Astrocyte (in vitro differentiated cells and primary cell): Measurements from ENCODE around the gene TGFBI. TPM values are rescaled to one million over a fixed set of nuclear protein-coding genes. Genes with fewer than 3 reads are reported as not detected.

Source experiments
- DNase-seq: peaks from one replicate; pipeline ENCODE4 v3.0.0-alpha.2; 2010; ENCODE audit warnings: low read depth
- FAIRE-seq: peaks from 2 replicates; lab custom pipeline; 2011; peaks lifted over from hg19 to GRCh38; lab: Jason Lieb, UNC
- H2AFZ ChIP-seq: 2 replicates; pipeline ENCODE4 v1.6.0; 2012; ENCODE audit warnings: low read depth, low read length, inconsistent platforms
- H3K27ac ChIP-seq: 2 replicates; pipeline ENCODE4 v1.5.1; 2011; ENCODE audit warnings: low read depth, low read length, inconsistent platforms
- H3K27me3 ChIP-seq: 2 replicates; pipeline ENCODE4 v1.6.0; 2011; ENCODE audit warnings: low read length, inconsistent platforms; ENCODE audit not compliant: insufficient read depth
- H3K36me3 ChIP-seq: 2 replicates; pipeline ENCODE4 v1.5.1; 2011; ENCODE audit warnings: low read length, inconsistent platforms; ENCODE audit not compliant: insufficient read depth
- H3K4me1 ChIP-seq: 2 replicates; pipeline ENCODE4 v1.5.1; 2011; ENCODE audit warnings: low read length, inconsistent platforms; ENCODE audit not compliant: insufficient read depth
- H3K4me2 ChIP-seq: 2 replicates; pipeline ENCODE4 v1.6.0; 2012; ENCODE audit warnings: low read length, inconsistent platforms
- H3K4me3 ChIP-seq: 2 replicates; pipeline ENCODE4 v1.5.1; 2011; ENCODE audit warnings: low read depth, mild to moderate bottlenecking, low read length, inconsistent platforms; ENCODE audit not compliant: insufficient read depth
- H3K79me2 ChIP-seq: 2 replicates; pipeline ENCODE4 v1.6.0; 2012; ENCODE audit warnings: mild to moderate bottlenecking, low read length, inconsistent platforms; ENCODE audit not compliant: insufficient read depth
- H3K9ac ChIP-seq: 2 replicates; pipeline ENCODE4 v1.6.0; 2012; ENCODE audit warnings: mild to moderate bottlenecking, low read length, inconsistent platforms
- H3K9me3 ChIP-seq: 2 replicates; pipeline ENCODE4 v1.5.1; 2012; ENCODE audit warnings: low read depth, mild to moderate bottlenecking, low read length, inconsistent platforms; ENCODE audit not compliant: insufficient read depth
- H4K20me1 ChIP-seq: 2 replicates; pipeline ENCODE4 v1.6.0; 2012; ENCODE audit warnings: low read length, inconsistent platforms; ENCODE audit not compliant: insufficient read depth
- H3K27ac Mint-ChIP-seq: one replicate; pipeline ENCODE4 v1.8.0; 2021; ENCODE audit warnings: mild to moderate bottlenecking, mixed read lengths; ENCODE audit not compliant: unreplicated experiment
- H3K27me3 Mint-ChIP-seq: one replicate; pipeline ENCODE4 v1.8.0; 2021; ENCODE audit warnings: low read depth, mixed read lengths; ENCODE audit not compliant: unreplicated experiment
- H3K36me3 Mint-ChIP-seq: one replicate; pipeline ENCODE4 v1.8.0; 2021; ENCODE audit warnings: low read depth, mixed read lengths; ENCODE audit not compliant: unreplicated experiment
- H3K4me1 Mint-ChIP-seq: one replicate; pipeline ENCODE4 v1.8.0; 2021; ENCODE audit warnings: low read depth, mixed read lengths; ENCODE audit not compliant: unreplicated experiment
- H3K4me3 Mint-ChIP-seq: one replicate; pipeline ENCODE4 v1.8.0; 2021; ENCODE audit warnings: mild to moderate bottlenecking, moderate library complexity, mixed read lengths; ENCODE audit not compliant: unreplicated experiment
- H3K9me3 Mint-ChIP-seq: one replicate; pipeline ENCODE4 v1.8.0; 2021; ENCODE audit warnings: mild to moderate bottlenecking, mixed read lengths; ENCODE audit not compliant: unreplicated experiment
- CTCF ChIP-seq: IDR thresholded peaks from 2 replicates; pipeline ENCODE4 v1.5.1; 2011; ENCODE audit warnings: low read depth, mild to moderate bottlenecking, inconsistent platforms, low read length, moderate library complexity; ENCODE audit not compliant: insufficient read depth
- EZH2 ChIP-seq: IDR thresholded peaks from 2 replicates; pipeline ENCODE4 v1.6.1; 2012; ENCODE audit warnings: mild to moderate bottlenecking, low read length, inconsistent platforms; ENCODE audit not compliant: insufficient read depth
- total RNA-seq: library from RNA; stranded (reverse); gene quantifications from 2 replicates; pipeline ENCODE4 v1.2.1, GENCODE V29; 2021

TGFBI gene
- total RNA-seq, 1 donor from 2014 or later, result 1,145 TPM

GRCh38 chr5:136075466-136075891, 46.7 kb downstream of the TGFBI start:
- Histone ChIP-seq H2AFZ (no peak overlapping the region), H3K4me1 (peaks cover 6% of the 10 kb centered on the region), H4K20me1 (peaks cover 12% of the 10 kb centered on the region), H3K79me2 (no peaks in the 10 kb centered on the region), H3K4me3 (no peak overlapping the region), H3K27ac (no peak overlapping the region), H3K9me3 (no peaks in the 10 kb centered on the region), H3K27me3 (no peaks in the 10 kb centered on the region), H3K4me2 (no peak overlapping the region), H3K9ac (no peak overlapping the region), H3K36me3 (peaks cover 9% of the 10 kb centered on the region)
- Mint-ChIP-seq H3K27ac (no peak overlapping the region), H3K36me3 (no peaks in the 10 kb centered on the region), H3K4me1 (no peaks in the 10 kb centered on the region), H3K4me3 (no peak overlapping the region), H3K27me3 (peaks cover 4% of the 10 kb centered on the region), H3K9me3 (no peaks in the 10 kb centered on the region)
- DNase-seq (no peak), FAIRE-seq (no peak)
- TF ChIP-seq EZH2 (no peak), CTCF (no peak)

GRCh38 chr5:136076067-136076466, 47.3 kb downstream of the TGFBI start:
- TF ChIP-seq EZH2 (no peak), CTCF (no peak)
- H2AFZ ChIP-seq, result no peak overlapping the region
- H3K36me3 ChIP-seq, result peaks cover 5% of the 10 kb centered on the region
- H3K4me2 ChIP-seq, result no peak overlapping the region
- H3K4me3 ChIP-seq, result no peak overlapping the region
- H3K27ac ChIP-seq, result no peak overlapping the region
- H3K4me1 Mint-ChIP-seq, result no peaks in the 10 kb centered on the region
- no peak overlapping the region for H3K4me3 Mint-ChIP-seq
- no peaks in the 10 kb centered on the region for H3K9me3 Mint-ChIP-seq
- no peaks in the 10 kb centered on the region for H3K9me3 ChIP-seq
- no peak for FAIRE-seq
- no peaks in the 10 kb centered on the region for H3K36me3 Mint-ChIP-seq
- H3K27me3 ChIP-seq, result no peaks in the 10 kb centered on the region
- no peaks in the 10 kb centered on the region for H3K79me2 ChIP-seq
- no peak overlapping the region for H3K9ac ChIP-seq
- H3K27me3 Mint-ChIP-seq, result peaks cover 4% of the 10 kb centered on the region
- peaks cover 6% of the 10 kb centered on the region for H3K4me1 ChIP-seq
- DNase-seq, result no peak
- no peak overlapping the region for H3K27ac Mint-ChIP-seq
- peaks cover 7% of the 10 kb centered on the region for H4K20me1 ChIP-seq

GRCh38 chr5:136076881-136077445, 48.2 kb downstream of the TGFBI start:
- no peaks in the 10 kb centered on the region for H3K9me3 Mint-ChIP-seq
- Histone ChIP-seq H3K9me3 (no peaks in the 10 kb centered on the region), H3K27me3 (no peaks in the 10 kb centered on the region), H3K9ac (no peak overlapping the region), H3K36me3 (no peaks in the 10 kb centered on the region), H3K4me3 (no peak overlapping the region), H3K4me2 (no peak overlapping the region), H4K20me1 (peaks cover 7% of the 10 kb centered on the region), H2AFZ (no peak overlapping the region), H3K4me1 (peaks cover 6% of the 10 kb centered on the region), H3K79me2 (no peaks in the 10 kb centered on the region), H3K27ac (no peak overlapping the region)
- H3K27me3 Mint-ChIP-seq, result peaks cover 4% of the 10 kb centered on the region
- H3K4me1 Mint-ChIP-seq, result no peaks in the 10 kb centered on the region
- TF ChIP-seq CTCF (no peak), EZH2 (no peak)
- no peak for FAIRE-seq
- no peak for DNase-seq
- H3K4me3 Mint-ChIP-seq, result no peak overlapping the region
- no peaks in the 10 kb centered on the region for H3K36me3 Mint-ChIP-seq
- H3K27ac Mint-ChIP-seq, result no peak overlapping the region
